Upper lobe of left lung (tissue), 4 donors: Measurements from ENCODE around the gene PRPF18.

Source experiments
- POLR2A ChIP-seq, 4 donors: fragments of 450-650 bp; IDR thresholded peaks; one replicate each; pipeline ENCODE4 v1.5.1; 2016 to 2017; ENCODE audit warnings: antibody characterized with exemption in 4 of 4, mild to moderate bottlenecking in 2 of 4
- POLR2AphosphoS5 ChIP-seq, 2 donors: sonication (generic); formaldehyde crosslinking; IDR thresholded peaks; one replicate each; pipeline ENCODE4 v1.5.1; 2017; ENCODE audit warnings: antibody characterized with exemption in 2 of 2
- TF ChIP-seq, protein P1 (sequence below), 6 experiments: fragments of 450-650 bp in 4 of 6; fragments of 200-600 bp in 2 of 6; sonication (generic) in 2 of 6; IDR thresholded peaks; one replicate each; pipeline ENCODE4 v1.5.1; 2016 to 2019; ENCODE audit warnings: antibody characterized with exemption in 6 of 6

GRCh38 chr10:13644866-13645265 lies 58.1 kb downstream of the PRPF18 start:
- TF ChIP-seq, protein P1, sequence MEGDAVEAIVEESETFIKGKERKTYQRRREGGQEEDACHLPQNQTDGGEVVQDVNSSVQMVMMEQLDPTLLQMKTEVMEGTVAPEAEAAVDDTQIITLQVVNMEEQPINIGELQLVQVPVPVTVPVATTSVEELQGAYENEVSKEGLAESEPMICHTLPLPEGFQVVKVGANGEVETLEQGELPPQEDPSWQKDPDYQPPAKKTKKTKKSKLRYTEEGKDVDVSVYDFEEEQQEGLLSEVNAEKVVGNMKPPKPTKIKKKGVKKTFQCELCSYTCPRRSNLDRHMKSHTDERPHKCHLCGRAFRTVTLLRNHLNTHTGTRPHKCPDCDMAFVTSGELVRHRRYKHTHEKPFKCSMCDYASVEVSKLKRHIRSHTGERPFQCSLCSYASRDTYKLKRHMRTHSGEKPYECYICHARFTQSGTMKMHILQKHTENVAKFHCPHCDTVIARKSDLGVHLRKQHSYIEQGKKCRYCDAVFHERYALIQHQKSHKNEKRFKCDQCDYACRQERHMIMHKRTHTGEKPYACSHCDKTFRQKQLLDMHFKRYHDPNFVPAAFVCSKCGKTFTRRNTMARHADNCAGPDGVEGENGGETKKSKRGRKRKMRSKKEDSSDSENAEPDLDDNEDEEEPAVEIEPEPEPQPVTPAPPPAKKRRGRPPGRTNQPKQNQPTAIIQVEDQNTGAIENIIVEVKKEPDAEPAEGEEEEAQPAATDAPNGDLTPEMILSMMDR (IDR thresholded peaks at IDR 0.05): no peak
- TF ChIP-seq POLR2A (IDR thresholded peaks at IDR 0.05): no peak
- TF ChIP-seq POLR2AphosphoS5 (IDR thresholded peaks at IDR 0.05): no peak
